AG09309 (cell line): ENCODE measurements around the gene ATP9B.

Source experiments
- DNase-seq: peaks from one replicate; pipeline ENCODE4 v3.0.0-alpha.2; 2010; ENCODE audit warnings: low read depth
- H3K4me3 ChIP-seq: 2 replicates; pipeline ENCODE4 v1.5.1; 2011; ENCODE audit warnings: mild to moderate bottlenecking, low read depth, low read length, moderate library complexity; ENCODE audit not compliant: control insufficient read depth
- CTCF ChIP-seq: IDR thresholded peaks from 2 replicates; pipeline ENCODE4 v1.5.1; 2011; ENCODE audit warnings: mild to moderate bottlenecking, low read depth, low read length, inconsistent platforms; ENCODE audit not compliant: insufficient read depth, control insufficient read depth; ENCODE audit errors: missing control alignments

The ATP9B gene

DNA sequence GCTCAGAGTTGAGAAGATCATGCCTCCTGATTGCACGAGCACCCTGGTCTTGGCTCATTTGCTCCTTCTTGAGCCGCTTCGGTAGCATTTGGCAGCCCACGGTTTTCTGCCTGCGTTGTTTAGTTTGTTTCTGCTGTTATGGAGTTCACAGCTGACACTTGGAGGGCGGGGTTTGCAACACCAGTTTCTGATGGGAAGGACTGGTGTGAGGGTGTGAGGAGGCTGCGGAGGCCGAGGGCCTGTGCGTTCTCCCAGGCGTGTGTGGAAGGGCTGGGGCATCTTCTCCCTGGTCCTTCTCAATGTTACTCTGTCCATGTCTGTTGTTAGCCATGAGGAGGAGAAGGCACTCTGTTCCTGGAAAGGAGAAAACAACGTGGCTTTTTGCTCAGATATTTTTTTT is 349.4 kb downstream of the ATP9B start:
- no peak for TF ChIP-seq CTCF
- no peak for DNase-seq
- no peak overlapping the region for H3K4me3 ChIP-seq

GRCh38 chr18:79420033-79420745 is 351.0 kb downstream of the ATP9B start:
- no peak overlapping the region for H3K4me3 ChIP-seq
- TF ChIP-seq CTCF: no peak
- no peak for DNase-seq

GRCh38 chr18:79421275-79421857 is 352.2 kb downstream of the ATP9B start:
- TF ChIP-seq CTCF: no peak
- no peak for DNase-seq
- H3K4me3 ChIP-seq: no peak overlapping the region

DNA sequence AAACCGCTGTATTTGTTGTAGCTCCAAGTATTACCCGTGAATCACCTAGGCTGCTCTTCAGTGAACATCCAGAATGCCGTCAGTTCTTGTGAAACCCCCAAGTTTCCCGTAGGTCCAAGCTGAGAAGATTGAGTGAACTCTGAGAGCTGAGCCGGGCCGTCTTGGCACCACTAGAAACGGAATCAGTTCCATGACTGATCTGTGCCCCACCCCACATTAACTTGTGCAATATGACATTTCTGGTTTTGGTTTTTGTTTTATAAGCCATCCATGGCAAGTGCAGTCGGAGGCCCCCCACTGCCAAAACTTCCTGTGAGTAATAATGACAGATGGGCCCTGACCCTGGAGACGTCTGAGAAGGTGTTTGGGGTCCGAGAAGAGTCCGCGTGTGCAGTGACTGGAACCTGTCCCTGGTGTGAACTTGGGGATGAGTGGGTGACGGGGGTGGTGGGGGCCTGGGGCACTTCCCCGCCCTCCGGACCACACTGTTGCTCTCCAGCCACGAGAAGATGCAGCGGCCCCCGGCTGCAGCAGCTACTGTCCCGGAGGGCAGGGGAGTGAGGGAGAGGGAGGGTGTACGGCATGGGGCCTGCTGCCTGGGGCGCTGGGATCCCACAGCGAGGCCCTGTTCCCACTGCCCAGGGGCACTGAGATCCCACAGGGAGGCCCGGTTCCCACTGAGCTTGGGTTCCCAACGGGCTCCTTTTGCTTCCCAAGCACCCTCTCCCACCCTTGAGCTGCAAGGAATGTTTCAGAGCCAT is 353.0 kb downstream of the ATP9B start:
- no peak for TF ChIP-seq CTCF
- peak; percentile 83 for DNase-seq
- no peak overlapping the region for H3K4me3 ChIP-seq

- TF ChIP-seq CTCF: no peak
- no peak overlapping the region for H3K4me3 ChIP-seq
- no peak for DNase-seq
Measured at GRCh38 chr18:79422783-79423165, 353.6 kb downstream of the ATP9B start.

DNA sequence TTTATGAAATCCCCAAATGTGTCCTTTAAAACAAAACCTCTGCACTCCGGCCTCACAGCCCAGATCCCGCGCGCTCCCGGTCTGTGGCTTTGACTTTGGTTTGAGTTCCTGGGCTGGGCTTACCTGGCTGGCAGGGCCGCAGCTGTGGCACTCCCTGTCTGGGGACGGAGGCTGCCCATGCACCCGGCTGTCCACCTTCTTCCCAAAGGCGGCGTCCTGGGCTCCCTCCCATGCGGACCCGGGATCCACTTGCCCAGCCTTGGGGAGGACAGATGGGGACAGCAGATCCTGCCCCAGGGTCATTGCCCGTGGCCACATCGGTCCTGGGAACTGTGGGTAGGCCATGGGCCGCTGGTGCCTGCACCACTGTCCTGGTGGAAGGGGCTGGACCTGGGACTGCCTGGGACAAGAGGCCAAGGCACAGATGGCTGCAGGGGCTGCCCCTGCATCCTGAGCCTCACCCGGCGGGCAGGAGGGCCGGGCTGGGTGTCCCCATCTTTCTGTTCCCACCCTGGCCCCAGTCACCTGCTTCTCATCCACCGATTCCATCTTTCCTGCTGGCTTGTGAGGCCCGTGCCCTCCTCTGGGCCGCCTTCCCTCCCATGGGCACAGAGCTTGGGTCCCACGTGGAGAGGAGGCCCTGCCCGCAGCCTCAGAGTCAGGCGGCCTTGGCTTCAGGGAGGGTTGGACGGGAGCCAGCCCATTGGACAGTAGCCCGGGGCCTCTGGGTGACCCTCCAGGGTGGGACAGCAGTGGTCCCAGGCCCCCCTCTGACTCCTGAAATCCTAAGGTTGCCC is 354.2 kb downstream of the ATP9B start:
- no peak overlapping the region for H3K4me3 ChIP-seq
- TF ChIP-seq CTCF: no peak
- DNase-seq: no peak
